A549 (cell line): ENCODE measurements around the gene NOP9. TPM values are rescaled to one million over a fixed set of nuclear protein-coding genes. Genes with fewer than 3 reads are reported as not detected.
A peak's percentile ranks its signal among the peaks of the same experiment; 100 is the strongest.

ENCODE experiments used
- ATAC-seq, 2 experiments: fragments of 200-7000 bp in 1 of 2; fragments of >200 bp in 1 of 2; cut with Nextera tagmentation in 1 of 2; cut with Tn5 transposase in 1 of 2; 3 replicates each; pipeline versions ENCODE4 v1.8.0 to v1.9.1; 2018 to 2020; ENCODE audit warnings: mild to moderate bottlenecking in 1 of 2, moderate library complexity in 1 of 2
- CTCF ChIA-PET: fragments of 300-600 bp; sonication (Branson Sonifier 250); formaldehyde crosslinking; extraction: SDS; loops from one replicate; lab custom pipeline; 2021; ENCODE audit warnings: antibody characterized with exemption, inconsistent platforms; lab: Yijun Ruan, JAX
- POLR2A ChIA-PET: fragments of 350-600 bp; formaldehyde crosslinking; extraction: SDS; loops from one replicate; lab custom pipeline; 2021; ENCODE audit warnings: antibody characterized with exemption, inconsistent platforms; lab: Yijun Ruan, JAX
- DNase-seq, 2 experiments: peaks; one replicate each; pipeline versions ENCODE4 v3.0.0 to v3.0.0-alpha.2; 2011 to 2016; ENCODE audit warnings: low read depth in 1 of 2, low spot score in 1 of 2
- FAIRE-seq: peaks from 2 replicates; lab custom pipeline; 2011; peaks lifted over from hg19 to GRCh38; lab: Jason Lieb, UNC
- H3K27ac ChIP-seq, 2 experiments: fragments of >200 bp; sonication (Bioruptor Twin); formaldehyde crosslinking; 3 replicates each; pipeline ENCODE4 v1.5.1; 2016 to 2017
- H3K4me1 ChIP-seq: fragments of >200 bp; sonication (Bioruptor Twin); formaldehyde crosslinking; 3 replicates; pipeline ENCODE4 v1.6.1; 2016
- H3K4me2 ChIP-seq: fragments of >200 bp; sonication (Bioruptor Twin); formaldehyde crosslinking; 3 replicates; pipeline ENCODE4 v1.6.1; 2016
- H3K4me3 ChIP-seq: fragments of >200 bp; sonication (Bioruptor Twin); formaldehyde crosslinking; 3 replicates; pipeline ENCODE4 v1.5.1; 2016
- H3K9me3 ChIP-seq: fragments of >200 bp; sonication (Bioruptor Twin); formaldehyde crosslinking; 3 replicates; pipeline ENCODE4 v1.6.1; 2016
- BHLHE40 ChIP-seq: IDR thresholded peaks from 2 replicates; pipeline ENCODE4 v1.6.1; 2012; ENCODE audit warnings: low read depth, low read length, inconsistent platforms
- CEBPB ChIP-seq, 2 experiments: fragments of >200 bp in 1 of 2; sonication (Bioruptor Twin) in 1 of 2; formaldehyde crosslinking in 1 of 2; IDR thresholded peaks; 2 replicates each; pipeline ENCODE4 v1.6.1; 2012 to 2016
- CHD2 ChIP-seq: fragments of 150-350 bp; IDR thresholded peaks from 2 replicates; pipeline ENCODE4 v1.6.1; 2014; ENCODE audit warnings: low read length; ENCODE audit not compliant: partially characterized antibody
- CHD4 ChIP-seq: fragments of 200-600 bp; sonication (generic); IDR thresholded peaks from 2 replicates; pipeline ENCODE4 v1.6.1; 2016; ENCODE audit warnings: antibody characterized with exemption, mild to moderate bottlenecking, borderline replicate concordance
- E2F6 ChIP-seq: IDR thresholded peaks from 2 replicates; pipeline ENCODE4 v1.6.1; 2012; ENCODE audit warnings: low read depth, borderline replicate concordance
- EHF ChIP-seq: fragments of 250-450 bp; sonication (Bioruptor Pico); IDR thresholded peaks from 2 replicates; pipeline ENCODE4 v1.5.0; 2020; ENCODE audit warnings: mild to moderate bottlenecking
- EHMT2 ChIP-seq: fragments of 200-600 bp; sonication (generic); IDR thresholded peaks from 2 replicates; pipeline ENCODE4 v1.6.1; 2016; ENCODE audit warnings: antibody characterized with exemption, low read depth, mild to moderate bottlenecking, moderate library complexity
- EP300 ChIP-seq, 2 experiments: fragments of >200 bp; sonication (Bioruptor Twin); formaldehyde crosslinking; IDR thresholded peaks; 2 replicates in 1 of 2; 3 replicates in 1 of 2; pipeline ENCODE4 v1.6.1; 2016 to 2017
- ESRRA ChIP-seq: fragments of 150-350 bp; IDR thresholded peaks from 2 replicates; pipeline ENCODE4 v1.6.1; 2014; ENCODE audit warnings: mild to moderate bottlenecking, low read length, borderline replicate concordance
- FOSB ChIP-seq: fragments of 250-450 bp; sonication (Bioruptor Pico); IDR thresholded peaks from 2 replicates; pipeline ENCODE4 v1.5.0; 2020; ENCODE audit warnings: mild to moderate bottlenecking, moderate library complexity
- FOSL2 ChIP-seq, 2 experiments: fragments of 450-650 bp in 1 of 2; fragments of >200 bp in 1 of 2; sonication (Bioruptor Twin) in 1 of 2; formaldehyde crosslinking; IDR thresholded peaks; 2 replicates each; pipeline versions ENCODE4 v1.5.0 to v1.6.1; 2016 to 2020; ENCODE audit warnings: mild to moderate bottlenecking in 1 of 2, moderate library complexity in 1 of 2
- FOXS1 ChIP-seq: fragments of 250-450 bp; sonication (Bioruptor Pico); IDR thresholded peaks from 2 replicates; pipeline ENCODE4 v1.5.0; 2020; ENCODE audit warnings: mild to moderate bottlenecking, moderate library complexity
- HDAC2 ChIP-seq: fragments of 200-600 bp; sonication (generic); IDR thresholded peaks from 2 replicates; pipeline ENCODE4 v1.6.1; 2016
- HOXA7 ChIP-seq: fragments of 250-450 bp; sonication (Bioruptor Pico); IDR thresholded peaks from 2 replicates; pipeline ENCODE4 v1.5.0; 2020; ENCODE audit warnings: mild to moderate bottlenecking, moderate library complexity
- KDM5A ChIP-seq: fragments of 200-600 bp; sonication (generic); IDR thresholded peaks from 2 replicates; pipeline ENCODE4 v1.6.1; 2016; ENCODE audit warnings: antibody characterized with exemption, mild to moderate bottlenecking
- MAFK ChIP-seq: fragments of 450-650 bp; IDR thresholded peaks from 2 replicates; pipeline ENCODE4 v1.6.1; 2014; ENCODE audit not compliant: partially characterized antibody
- MAX ChIP-seq: IDR thresholded peaks from 2 replicates; pipeline ENCODE4 v1.6.1; 2012
- NPAS2 ChIP-seq: fragments of 250-450 bp; sonication (Bioruptor Pico); IDR thresholded peaks from 2 replicates; pipeline ENCODE4 v1.8.0; 2022; ENCODE audit warnings: mild to moderate bottlenecking, moderate library complexity, borderline replicate concordance
- RAD21 ChIP-seq, 2 experiments: fragments of >200 bp in 1 of 2; sonication (Bioruptor Twin) in 1 of 2; formaldehyde crosslinking in 1 of 2; IDR thresholded peaks in 1 of 2; conservative IDR thresholded peaks in 1 of 2; 2 replicates in 1 of 2; 3 replicates in 1 of 2; pipeline ENCODE4 v1.6.1; 2012 to 2018; ENCODE audit warnings: inconsistent platforms in 1 of 2
- RFX5 ChIP-seq: fragments of 450-650 bp; IDR thresholded peaks from 2 replicates; pipeline ENCODE4 v1.7.1; 2014; ENCODE audit warnings: antibody characterized with exemption, mild to moderate bottlenecking, moderate library complexity
- SREBF2 ChIP-seq: fragments of 450-650 bp; IDR thresholded peaks from 2 replicates; pipeline ENCODE4 v1.6.1; 2014; ENCODE audit warnings: mild to moderate bottlenecking, moderate library complexity
- TP53 ChIP-seq: fragments of 250-450 bp; sonication (Bioruptor Pico); IDR thresholded peaks from 2 replicates; pipeline ENCODE4 v1.5.0; 2021; ENCODE audit warnings: mild to moderate bottlenecking, moderate library complexity
- ZFP36 ChIP-seq: fragments of 450-650 bp; IDR thresholded peaks from 2 replicates; pipeline ENCODE4 v1.6.1; 2014; ENCODE audit warnings: borderline replicate concordance; ENCODE audit not compliant: partially characterized antibody
- ZSCAN20 ChIP-seq: fragments of 250-450 bp; sonication (Bioruptor Pico); IDR thresholded peaks from 2 replicates; pipeline ENCODE4 v1.8.0; 2022; ENCODE audit warnings: mild to moderate bottlenecking, moderate library complexity
- WGBS: methylation state at CpG from one replicate; pipeline ENCODE4 v1.1.6; 2017; ENCODE audit errors: missing lambda C conversion rate; 5-methylcytosine and 5-hydroxymethylcytosine counted together
- polyA plus RNA-seq, 4 experiments: library from polyadenylated mRNA; depleted of rRNA in 3 of 4; stranded (reverse); fragments of >200 nt; fragmentation: RNase III in 1 of 4; extraction: RNeasy Plus Mini Kit Qiagen cat#74134 plus additional on column Dnase treatment in 1 of 4; gene quantifications; 2 replicates in 3 of 4; 3 replicates in 1 of 4; pipeline ENCODE4 v1.2.3, GENCODE V29; 2011 to 2017
- TF ChIP-seq, protein P1 (sequence below): fragments of >200 bp; sonication (Bioruptor Twin); formaldehyde crosslinking; IDR thresholded peaks from 2 replicates; pipeline ENCODE4 v1.6.1; 2016
- TF ChIP-seq, protein P2 (sequence below): fragments of 450-650 bp; IDR thresholded peaks from 2 replicates; pipeline ENCODE4 v1.6.1; 2014; ENCODE audit warnings: antibody characterized with exemption
- TF ChIP-seq, protein P3 (sequence below): fragments of 250-450 bp; sonication (Bioruptor Pico); IDR thresholded peaks from 2 replicates; pipeline ENCODE4 v1.5.0; 2020; ENCODE audit warnings: low read depth, mild to moderate bottlenecking, moderate library complexity
- TF ChIP-seq, protein P4 (sequence below): IDR thresholded peaks from 2 replicates; pipeline ENCODE4 v1.6.1; 2012

NOP9 gene
- polyA plus RNA-seq, 2 of the 4 experiments (the other 2 are of a cell fraction): 16.5 to 24.5 TPM

- no peak for DNase-seq
- H3K4me1 ChIP-seq: no peaks in the 10 kb centered on the region
- no peak overlapping the region for H3K4me2 ChIP-seq
- 87% methylated on average over 11 of the region's 11 CpGs for WGBS
- no peak overlapping the region for H3K4me3 ChIP-seq
- H3K9me3 ChIP-seq: no peaks in the 10 kb centered on the region
- ATAC-seq: no peak
- H3K27ac ChIP-seq: no peak overlapping the region
- FAIRE-seq: no peak
- CTCF ChIA-PET: interaction anchor here (0.6 to 34.0 kb wide), 6 partner anchors 12 to 152 kb away, joined by 3 to 469 read pairs (median 5); partner anchors contain the start of genes CIDEB, DHRS1, LTB4R and LTB4R2
- POLR2A ChIA-PET: no interaction called here
- no peak for TF ChIP-seq BHLHE40
- TF ChIP-seq CEBPB (IDR thresholded peaks at IDR 0.05): no peak
- TF ChIP-seq, protein P1, sequence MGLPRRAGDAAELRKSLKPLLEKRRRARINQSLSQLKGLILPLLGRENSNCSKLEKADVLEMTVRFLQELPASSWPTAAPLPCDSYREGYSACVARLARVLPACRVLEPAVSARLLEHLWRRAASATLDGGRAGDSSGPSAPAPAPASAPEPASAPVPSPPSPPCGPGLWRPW: no peak
- TF ChIP-seq RAD21 (conservative IDR thresholded peaks at IDR 0.05 in 1 of 2, IDR thresholded peaks at IDR 0.05 in 1 of 2): no peak
- no peak for TF ChIP-seq HOXA7 (CRISPR knock-in tag)
- TF ChIP-seq ESRRA: no peak
- TF ChIP-seq CHD4: no peak
- TF ChIP-seq ZSCAN20 (CRISPR knock-in tag): no peak
- TF ChIP-seq, protein P2, sequence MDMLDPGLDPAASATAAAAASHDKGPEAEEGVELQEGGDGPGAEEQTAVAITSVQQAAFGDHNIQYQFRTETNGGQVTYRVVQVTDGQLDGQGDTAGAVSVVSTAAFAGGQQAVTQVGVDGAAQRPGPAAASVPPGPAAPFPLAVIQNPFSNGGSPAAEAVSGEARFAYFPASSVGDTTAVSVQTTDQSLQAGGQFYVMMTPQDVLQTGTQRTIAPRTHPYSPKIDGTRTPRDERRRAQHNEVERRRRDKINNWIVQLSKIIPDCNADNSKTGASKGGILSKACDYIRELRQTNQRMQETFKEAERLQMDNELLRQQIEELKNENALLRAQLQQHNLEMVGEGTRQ: no peak
- TF ChIP-seq, protein P3, sequence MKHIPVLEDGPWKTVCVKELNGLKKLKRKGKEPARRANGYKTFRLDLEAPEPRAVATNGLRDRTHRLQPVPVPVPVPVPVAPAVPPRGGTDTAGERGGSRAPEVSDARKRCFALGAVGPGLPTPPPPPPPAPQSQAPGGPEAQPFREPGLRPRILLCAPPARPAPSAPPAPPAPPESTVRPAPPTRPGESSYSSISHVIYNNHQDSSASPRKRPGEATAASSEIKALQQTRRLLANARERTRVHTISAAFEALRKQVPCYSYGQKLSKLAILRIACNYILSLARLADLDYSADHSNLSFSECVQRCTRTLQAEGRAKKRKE (CRISPR knock-in tag): no peak
- TF ChIP-seq HDAC2: no peak
- no peak for TF ChIP-seq FOSL2 (IDR thresholded peaks at IDR 0.05)
- no peak for TF ChIP-seq FOSL2 (CRISPR knock-in tag; IDR thresholded peaks at IDR 0.05)
These were observed 15.1 kb upstream of the NOP9 start for GRCh38 chr14:24284501-24285035.

DNA sequence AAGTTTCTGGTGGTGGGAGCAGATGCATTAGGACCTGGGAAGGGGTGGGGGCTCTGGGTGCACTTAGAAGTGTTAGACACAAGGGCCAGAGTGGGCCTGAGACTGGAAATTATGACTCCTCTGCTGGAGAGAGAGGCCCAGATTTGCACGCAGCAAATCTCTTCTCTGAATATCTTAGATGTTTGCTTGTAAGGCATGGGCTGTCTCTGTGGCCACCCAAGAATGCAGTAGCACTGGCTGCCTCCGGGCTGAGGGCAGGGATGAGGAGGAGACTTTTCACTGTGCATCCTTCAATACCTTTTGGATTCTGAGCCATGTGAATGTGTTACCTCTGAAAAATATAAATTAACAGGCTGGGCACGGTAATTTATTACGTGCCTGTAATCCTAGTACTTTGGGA, 14.3 kb upstream of the NOP9 start:
- no peak for DNase-seq
- WGBS: 78% methylated on average over 4 of the region's 4 CpGs
- Histone ChIP-seq H3K4me1 (no peaks in the 10 kb centered on the region), H3K4me2 (no peak overlapping the region), H3K9me3 (no peaks in the 10 kb centered on the region), H3K27ac (no peak overlapping the region), H3K4me3 (no peak overlapping the region)
- ATAC-seq: peak in 1 of 2 experiments; percentile 21; a peak in 1 of 6 replicates
- POLR2A ChIA-PET: no interaction called here
- CTCF ChIA-PET: interaction anchor here (0.6 to 34.0 kb wide), 5 partner anchors 8 to 151 kb away, joined by 3 to 469 read pairs (median 3); partner anchors contain the start of genes CIDEB, DHRS1, LTB4R and LTB4R2
- no peak for FAIRE-seq
- no peak for TF ChIP-seq EP300 (IDR thresholded peaks at IDR 0.05)
- no peak for TF ChIP-seq EHMT2
- TF ChIP-seq, all 56 proteins: peak for 0

DNA sequence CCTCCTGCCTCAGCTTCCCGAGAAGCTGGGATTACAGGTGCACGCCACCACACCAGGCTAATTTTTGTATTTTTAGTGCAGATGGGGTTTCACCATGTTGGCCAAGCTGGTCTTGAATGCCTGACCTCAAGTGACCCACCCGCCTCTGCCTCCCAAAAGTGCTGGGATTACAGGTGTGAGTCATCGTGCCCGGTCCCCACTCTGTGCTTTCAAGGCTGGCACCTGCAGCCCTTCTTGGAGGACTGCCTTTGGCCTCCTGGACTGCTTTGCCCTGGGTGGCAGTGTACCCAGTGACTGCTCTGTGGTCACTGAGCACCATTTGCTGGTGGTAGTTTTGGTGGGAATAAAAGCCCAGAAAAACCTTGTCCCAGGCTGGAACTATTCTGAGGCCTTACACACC, 12.7 kb upstream of the NOP9 start:
- ChIA-PET POLR2A (no interaction called here), CTCF (interaction anchor here (1.1 to 34.0 kb wide), 3 partner anchors 16 to 44 kb away, joined by 3 to 469 read pairs (median 6); partner anchors contain the start of genes CIDEB, DHRS1, LTB4R and LTB4R2)
- ATAC-seq (no peak), FAIRE-seq (no peak), DNase-seq (no peak)
- no peaks in the 10 kb centered on the region for H3K9me3 ChIP-seq
- no peaks in the 10 kb centered on the region for H3K4me1 ChIP-seq
- no peak for TF ChIP-seq EP300 (IDR thresholded peaks at IDR 0.05)
- no peak for TF ChIP-seq RFX5
- no peak for TF ChIP-seq KDM5A
- TF ChIP-seq, protein P4, sequence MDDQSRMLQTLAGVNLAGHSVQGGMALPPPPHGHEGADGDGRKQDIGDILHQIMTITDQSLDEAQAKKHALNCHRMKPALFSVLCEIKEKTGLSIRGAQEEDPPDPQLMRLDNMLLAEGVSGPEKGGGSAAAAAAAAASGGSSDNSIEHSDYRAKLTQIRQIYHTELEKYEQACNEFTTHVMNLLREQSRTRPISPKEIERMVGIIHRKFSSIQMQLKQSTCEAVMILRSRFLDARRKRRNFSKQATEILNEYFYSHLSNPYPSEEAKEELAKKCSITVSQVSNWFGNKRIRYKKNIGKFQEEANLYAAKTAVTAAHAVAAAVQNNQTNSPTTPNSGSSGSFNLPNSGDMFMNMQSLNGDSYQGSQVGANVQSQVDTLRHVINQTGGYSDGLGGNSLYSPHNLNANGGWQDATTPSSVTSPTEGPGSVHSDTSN: no peak
- no peak for TF ChIP-seq NPAS2 (CRISPR knock-in tag)
- TF ChIP-seq MAFK: no peak
- no peak for TF ChIP-seq E2F6
- TF ChIP-seq EHF (CRISPR knock-in tag): no peak
- no peak for TF ChIP-seq FOXS1
- TF ChIP-seq TP53 (CRISPR knock-in tag): no peak
- no peak for TF ChIP-seq SREBF2
- TF ChIP-seq ZSCAN20 (CRISPR knock-in tag): no peak
- TF ChIP-seq CHD2: no peak
- TF ChIP-seq ZFP36: no peak
- TF ChIP-seq MAX: no peak
- no peak for TF ChIP-seq RAD21 (conservative IDR thresholded peaks at IDR 0.05 in 1 of 2, IDR thresholded peaks at IDR 0.05 in 1 of 2)
- no peak for TF ChIP-seq FOSB (CRISPR knock-in tag)
- TF ChIP-seq CHD4: no peak
- no peak overlapping the region for H3K4me2 ChIP-seq
- 87% methylated on average over 5 of the region's 5 CpGs for WGBS
- H3K27ac ChIP-seq: no peak overlapping the region
- no peak overlapping the region for H3K4me3 ChIP-seq
